ENCODE measurements around the gene AMZ1. TPM values are rescaled to one million over a fixed set of nuclear protein-coding genes. Genes with fewer than 3 reads are reported as not detected.
A peak's percentile ranks its signal among the peaks of the same experiment; 100 is the strongest.

The AMZ1 gene
- total RNA-seq, 2 experiments from 2014 or later, result 0.11 to 0.14 TPM

DNA sequence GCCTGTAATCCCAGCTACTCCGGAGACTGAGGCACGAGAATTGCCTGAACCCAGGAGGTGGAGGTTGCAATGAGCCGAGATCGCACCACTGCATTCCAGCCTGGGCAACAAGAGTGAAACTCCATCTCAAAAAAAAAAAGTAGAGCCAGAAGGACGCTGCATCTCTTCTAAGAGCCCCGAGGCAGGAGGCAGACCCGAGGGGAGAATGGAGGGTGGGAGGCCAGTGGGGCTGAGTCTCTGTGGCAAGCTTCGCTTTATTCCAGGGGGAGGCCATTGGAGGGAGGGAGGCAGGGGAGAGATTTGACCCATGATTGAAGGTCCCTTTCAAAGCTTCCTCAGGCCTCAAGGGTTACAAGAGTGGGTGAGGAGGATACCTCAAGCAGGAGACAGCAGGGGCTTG lies 37.6 kb upstream of the AMZ1 start:
- H3K9me3 Mint-ChIP-seq, result no peaks in the 10 kb centered on the region
- no peaks in the 10 kb centered on the region for H3K27me3 Mint-ChIP-seq
- ChIA-PET CTCF (interaction anchor here (1.0 to 2.1 kb wide), 3 partner anchors 42 to 181 kb away, joined by 5 to 6 read pairs (median 5); no protein-coding TSS in a partner anchor), POLR2A (no interaction called here)
- no peak for DNase-seq
- H3K4me1 Mint-ChIP-seq (ENCODE audit: low read depth), result peaks cover 8% of the 10 kb centered on the region
- no peak for ATAC-seq
- no peak overlapping the region for H3K4me3 Mint-ChIP-seq
- intact Hi-C loops (cut with micrococcal nuclease), result no loop called here
- no peak for TF ChIP-seq CTCF (IDR thresholded peaks at IDR 0.05)
- H3K36me3 Mint-ChIP-seq (ENCODE audit: low read depth), result no peaks in the 10 kb centered on the region
- no peak overlapping the region for H3K27ac Mint-ChIP-seq

DNA sequence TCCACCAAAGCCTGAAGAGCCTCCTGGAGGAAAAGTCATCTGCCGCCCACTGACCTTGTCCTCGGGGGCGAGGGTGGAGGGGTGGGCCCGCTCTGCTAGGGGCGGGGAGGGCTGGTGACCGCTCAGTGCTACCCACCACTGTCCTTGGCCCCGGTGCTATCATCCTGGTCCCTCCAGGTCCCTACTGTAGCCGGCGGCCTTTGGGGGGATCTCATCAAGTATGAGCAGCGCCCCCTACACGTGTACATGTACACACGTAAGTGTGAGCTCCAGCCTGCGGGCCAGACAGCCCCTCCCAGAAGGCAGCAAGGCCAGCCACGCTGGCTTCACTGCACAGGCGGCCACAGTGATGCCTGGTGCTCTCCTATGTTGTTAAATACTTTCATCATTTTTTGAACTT lies 36.7 kb upstream of the AMZ1 start:
- TF ChIP-seq CTCF (IDR thresholded peaks at IDR 0.05), result no peak
- peak; percentile 62 for DNase-seq
- H3K9me3 Mint-ChIP-seq, result no peaks in the 10 kb centered on the region
- no peak overlapping the region for H3K4me3 Mint-ChIP-seq
- intact Hi-C loops (cut with micrococcal nuclease), result no loop called here
- peaks cover 2% of the 10 kb centered on the region for H3K4me1 Mint-ChIP-seq (ENCODE audit: low read depth)
- ChIA-PET POLR2A (no interaction called here), CTCF (interaction anchor here (0.6 to 2.1 kb wide), 4 partner anchors 42 to 182 kb away, joined by 3 to 6 read pairs (median 5); no protein-coding TSS in a partner anchor)
- no peak overlapping the region for H3K27ac Mint-ChIP-seq
- ATAC-seq, result peak; percentile 74
- no peaks in the 10 kb centered on the region for H3K27me3 Mint-ChIP-seq
- H3K36me3 Mint-ChIP-seq (ENCODE audit: low read depth), result no peaks in the 10 kb centered on the region

DNA sequence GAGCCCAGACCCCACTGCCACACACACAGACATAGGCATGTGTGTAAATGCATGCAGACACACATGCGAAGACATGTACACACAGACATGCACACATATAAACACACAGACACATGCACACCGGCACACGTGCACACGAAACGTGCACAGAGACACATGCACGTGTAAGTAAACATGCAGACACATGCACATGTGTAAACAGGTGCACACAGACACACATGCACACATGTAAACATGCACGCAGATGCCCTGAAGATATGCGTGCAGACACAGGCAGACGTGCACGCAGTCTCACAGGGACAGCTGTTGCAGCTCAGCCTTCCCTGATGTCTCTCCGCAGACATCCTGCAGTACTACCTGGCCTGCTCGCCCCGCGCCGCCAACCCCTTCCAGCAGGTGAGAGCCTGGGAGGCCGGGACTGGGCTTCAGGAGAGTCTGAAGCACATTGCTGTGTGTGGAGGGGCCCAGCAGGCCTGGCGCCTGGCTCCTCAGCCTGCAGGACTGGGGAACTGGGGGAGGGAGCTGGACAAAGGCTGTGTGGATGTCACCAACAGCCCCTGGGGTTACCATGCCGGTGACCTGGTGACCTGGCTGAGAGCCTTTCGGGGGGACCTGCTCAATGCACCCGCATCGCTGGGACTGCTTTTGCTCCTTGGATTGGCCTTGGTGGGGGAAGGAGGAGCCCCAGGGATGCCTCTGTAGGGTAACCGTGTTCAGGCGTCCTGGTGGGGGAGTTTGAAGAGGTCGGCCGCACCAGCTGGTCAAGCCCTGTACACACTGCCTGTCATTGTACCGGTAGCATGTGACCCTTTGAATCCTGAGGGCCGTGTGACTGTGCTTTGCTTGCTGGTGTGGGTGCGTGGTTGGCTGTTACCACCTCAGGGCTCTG lies 35.9 kb upstream of the AMZ1 start:
- no peaks in the 10 kb centered on the region for H3K9me3 Mint-ChIP-seq
- H3K36me3 Mint-ChIP-seq (ENCODE audit: low read depth), result peaks cover under 1% of the 10 kb centered on the region
- DNase-seq (no peak), ATAC-seq (no peak)
- H3K4me3 Mint-ChIP-seq, result no peak overlapping the region
- TF ChIP-seq CTCF (IDR thresholded peaks at IDR 0.05), result no peak
- no peaks in the 10 kb centered on the region for H3K27me3 Mint-ChIP-seq
- no peak overlapping the region for H3K27ac Mint-ChIP-seq
- intact Hi-C loops (cut with micrococcal nuclease), result no loop called here
- peaks cover 2% of the 10 kb centered on the region for H3K4me1 Mint-ChIP-seq (ENCODE audit: low read depth)
- CTCF ChIA-PET, result interaction anchor here (1.7 to 2.1 kb wide), 2 partner anchors 43 to 183 kb away, joined by 5 to 6 read pairs; no protein-coding TSS in a partner anchor
- POLR2A ChIA-PET, result interaction anchor here (1.3 kb wide), 1 partner anchor 8 kb away, joined by 3 read pairs; no protein-coding TSS in a partner anchor

DNA sequence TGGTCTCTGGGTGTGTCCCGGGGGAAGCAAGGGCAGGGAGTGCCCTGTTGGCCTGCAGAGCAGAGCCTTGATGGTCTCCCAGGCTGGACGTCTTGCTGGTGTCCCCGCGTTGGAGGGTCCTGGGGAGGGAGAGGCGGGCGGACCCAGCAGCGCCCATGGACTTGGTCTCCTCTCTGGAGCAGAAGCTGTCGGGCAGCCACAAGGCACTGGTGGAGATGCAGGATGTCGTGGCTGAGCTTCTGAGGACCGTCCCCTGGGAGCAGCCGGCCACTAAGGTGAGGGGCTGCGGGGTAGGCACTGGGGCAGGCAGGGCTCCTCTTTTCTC lies 35.3 kb upstream of the AMZ1 start:
- CTCF ChIA-PET, result interaction anchor here (1.0 to 2.3 kb wide), 2 partner anchors 18 to 57 kb away, joined by 4 to 12 read pairs; no protein-coding TSS in a partner anchor
- ATAC-seq, result no peak
- TF ChIP-seq CTCF (IDR thresholded peaks at IDR 0.05), result no peak
- intact Hi-C loops (cut with micrococcal nuclease), result no loop called here
- Mint-ChIP-seq H3K36me3 (ENCODE audit: low read depth) (peaks cover 3% of the 10 kb centered on the region), H3K4me3 (no peak overlapping the region), H3K4me1 (ENCODE audit: low read depth) (no peaks in the 10 kb centered on the region), H3K27me3 (no peaks in the 10 kb centered on the region), H3K27ac (no peak overlapping the region), H3K9me3 (no peaks in the 10 kb centered on the region)
- no peak for DNase-seq
- POLR2A ChIA-PET, result interaction anchor here (1.3 kb wide), 1 partner anchor 9 kb away, joined by 3 read pairs; no protein-coding TSS in a partner anchor

DNA sequence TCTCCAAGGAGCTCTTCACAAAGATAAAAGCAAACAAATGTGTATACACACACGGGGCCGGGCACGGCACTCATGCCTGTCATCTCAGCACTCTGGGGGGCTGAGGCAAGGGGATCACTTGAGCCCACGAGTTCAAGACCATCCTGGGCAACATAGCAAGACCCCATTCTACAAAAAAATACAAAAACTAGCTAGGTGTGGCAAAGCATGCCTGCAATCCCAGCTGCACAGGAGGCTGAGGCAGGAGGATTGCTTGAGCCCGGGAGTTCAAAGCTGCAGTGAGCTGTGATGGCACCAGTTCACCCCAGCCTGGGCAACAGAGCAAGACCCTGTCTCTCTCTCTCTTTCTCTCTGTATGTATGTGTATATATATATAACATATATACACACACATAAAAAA lies 33.9 kb upstream of the AMZ1 start:
- no peak overlapping the region for H3K27ac Mint-ChIP-seq
- ATAC-seq, result no peak
- intact Hi-C loops (cut with micrococcal nuclease), result no loop called here
- H3K4me3 Mint-ChIP-seq, result no peak overlapping the region
- TF ChIP-seq CTCF (IDR thresholded peaks at IDR 0.05), result no peak
- peaks cover 3% of the 10 kb centered on the region for H3K36me3 Mint-ChIP-seq (ENCODE audit: low read depth)
- H3K27me3 Mint-ChIP-seq, result no peaks in the 10 kb centered on the region
- CTCF ChIA-PET, result interaction anchor here (1.0 to 2.3 kb wide), 2 partner anchors 11 to 56 kb away, joined by 4 to 12 read pairs; no protein-coding TSS in a partner anchor
- H3K9me3 Mint-ChIP-seq, result no peaks in the 10 kb centered on the region
- POLR2A ChIA-PET, result no interaction called here
- no peaks in the 10 kb centered on the region for H3K4me1 Mint-ChIP-seq (ENCODE audit: low read depth)
- no peak for DNase-seq
